ENCODE measurements around the gene PPP1R12B.

Gene PPP1R12B

GRCh38 chr1:202589190-202589930 is 240.9 kb downstream of the PPP1R12B start:
- intact Hi-C loops (cut with DNase I; ENCODE audit: low total_unique reads), result no loop called here
- Histone ChIP-seq H3K27me3 (no peaks in the 10 kb centered on the region), H3K4me1 (peaks cover 9 to 98% (median 79%) of the 10 kb centered on the region in 4 donors), H3K9me3 (no peaks in the 10 kb centered on the region), H3K27ac (peak overlapping the region; percentile 77 to 82), H3K4me3 (no peak overlapping the region), H3K36me3 (peaks cover 18 to 24% (median 20%) of the 10 kb centered on the region in 3 donors)
- no peak for TF ChIP-seq CTCF (IDR thresholded peaks at IDR 0.05)
- peak; percentile 89 to 95 for DNase-seq

GRCh38 chr1:202590126-202590525 is 241.6 kb downstream of the PPP1R12B start:
- Histone ChIP-seq H3K4me3 (no peak overlapping the region), H3K9me3 (no peaks in the 10 kb centered on the region), H3K27ac (peak overlapping the region; percentile 77 to 82), H3K36me3 (peaks cover 12 to 18% (median 16%) of the 10 kb centered on the region in 3 donors), H3K4me1 (peaks cover 9 to 90% (median 74%) of the 10 kb centered on the region in 4 donors), H3K27me3 (no peaks in the 10 kb centered on the region)
- DNase-seq, result no peak
- intact Hi-C loops (cut with DNase I; ENCODE audit: low total_unique reads), result no loop called here
- TF ChIP-seq CTCF (IDR thresholded peaks at IDR 0.05), result no peak

GRCh38 chr1:202590975-202591411 is 242.5 kb downstream of the PPP1R12B start:
- peaks cover 4 to 20% (median 18%) of the 10 kb centered on the region in 3 donors for H3K36me3 ChIP-seq
- TF ChIP-seq CTCF (IDR thresholded peaks at IDR 0.05), result no peak
- no peaks in the 10 kb centered on the region for H3K9me3 ChIP-seq
- peaks cover 9 to 82% (median 66%) of the 10 kb centered on the region in 4 donors for H3K4me1 ChIP-seq
- peak overlapping the region; percentile 77 to 82 for H3K27ac ChIP-seq
- H3K27me3 ChIP-seq, result no peaks in the 10 kb centered on the region
- intact Hi-C loops (cut with DNase I; ENCODE audit: low total_unique reads), result no loop called here
- H3K4me3 ChIP-seq, result no peak overlapping the region
- no peak for DNase-seq

- Histone ChIP-seq H3K4me1 (peaks cover 9 to 77% (median 60%) of the 10 kb centered on the region in 4 donors), H3K27me3 (no peaks in the 10 kb centered on the region), H3K4me3 (no peak overlapping the region), H3K36me3 (peaks cover 4 to 24% (median 20%) of the 10 kb centered on the region in 3 donors), H3K9me3 (no peaks in the 10 kb centered on the region), H3K27ac (peak overlapping the region; percentile 77 to 82)
- intact Hi-C loops (cut with DNase I; ENCODE audit: low total_unique reads), result no loop called here
- no peak for TF ChIP-seq CTCF (IDR thresholded peaks at IDR 0.05)
- no peak for DNase-seq
Observed at GRCh38 chr1:202591515-202591914, 243.0 kb downstream of the PPP1R12B start.

GRCh38 chr1:202592146-202592545 is 243.6 kb downstream of the PPP1R12B start:
- H3K27me3 ChIP-seq, result no peaks in the 10 kb centered on the region
- DNase-seq, result no peak
- H3K9me3 ChIP-seq, result no peaks in the 10 kb centered on the region
- intact Hi-C loops (cut with DNase I; ENCODE audit: low total_unique reads), result no loop called here
- H3K4me3 ChIP-seq, result no peak overlapping the region
- H3K4me1 ChIP-seq, result peaks cover 9 to 70% (median 54%) of the 10 kb centered on the region in 4 donors
- TF ChIP-seq CTCF (IDR thresholded peaks at IDR 0.05), result no peak
- peaks cover 4 to 30% (median 26%) of the 10 kb centered on the region in 3 donors for H3K36me3 ChIP-seq
- peak overlapping the region; percentile 77 to 82 for H3K27ac ChIP-seq

Measured in tibial artery (tissue), 4 donors.